Cardiac septum (tissue), 1 donor: ENCODE measurements around the gene M6PR. TPM values are rescaled to one million over a fixed set of nuclear protein-coding genes. Genes with fewer than 3 reads are reported as not detected.
"Not testable (repeated sequence)": the region's sequence is repeated elsewhere in the genome, so short reads cannot be mapped to it uniquely, and the experiment has no call there.

Experiments used
- DNase-seq: peaks from one replicate; pipeline ENCODE4 v3.0.0-alpha.2; 2020; ENCODE audit warnings: low spot score
- intact Hi-C: fragments of 100-400 bp; cut with DNase I; formaldehyde crosslinking; loops from one replicate; pipeline ENCODE4 v1.14.0; 2022
- total RNA-seq: library from RNA; stranded (reverse); fragmentation: NEBNext Ultra II Directional; extraction: Animal tissue kit (Norgen Biotek cat#: 25700); gene quantifications from one replicate; pipeline ENCODE4 v1.2.1, GENCODE V29; 2021
- donor health status: DM: no; HTN: no; CAD: no.

Gene M6PR
- total RNA-seq, 1 donor from 2014 or later, result 87.1 TPM

GRCh38 chr12:8914716-8915526 is 34.5 kb downstream of the M6PR start:
- DNase-seq, result no peak
- intact Hi-C loops, result loop anchor here (2.0 to 5.0 kb wide), 2 partner anchors 34 to 218 kb away; partner anchors contain the start of genes M6PR and RIMKLB

DNA sequence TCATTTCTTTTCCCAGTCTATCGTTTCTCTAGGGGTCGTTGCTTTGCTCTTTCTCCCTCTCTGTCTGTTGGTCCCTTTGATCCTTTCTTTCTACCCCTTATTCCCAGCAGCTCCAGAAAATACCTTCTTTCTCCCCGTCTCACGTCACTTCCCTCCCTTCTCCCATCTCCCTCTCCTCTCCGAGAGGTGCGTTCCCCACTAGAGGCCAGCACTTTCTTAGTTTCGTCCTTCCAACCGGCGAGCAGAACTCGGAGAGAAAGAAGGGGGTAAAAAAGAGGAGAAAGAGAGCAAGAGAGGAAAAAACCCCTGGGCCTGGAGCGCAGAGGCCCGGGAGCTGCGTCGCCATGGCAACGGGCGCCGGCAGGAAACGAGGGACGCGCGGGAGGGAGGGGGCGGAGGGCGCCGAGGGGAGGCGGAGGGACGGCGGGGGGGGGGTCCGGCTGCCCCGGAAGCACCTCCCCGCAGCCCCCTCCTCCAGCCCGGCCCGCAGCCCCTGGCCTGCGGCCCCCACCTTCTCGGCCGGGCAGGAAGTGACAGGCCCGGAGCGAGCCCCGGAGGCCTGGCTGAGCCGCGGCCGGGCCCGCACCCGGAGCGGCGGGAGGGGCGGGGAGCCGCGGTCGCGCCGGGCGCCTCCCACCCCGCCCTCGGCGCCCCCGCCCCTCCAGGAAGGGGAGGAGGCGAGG is 35.3 kb downstream of the M6PR start, which contains the start of gene PHC1:
PHC1 (plus strand) TSS at position 477 of the 683 bp plus-strand sequence. CDS start 3,169 bp downstream, outside the sequence.
- intact Hi-C loops, result loop anchor here (2.0 to 5.0 kb wide), 2 partner anchors 35 to 217 kb away; partner anchors contain the start of genes M6PR and RIMKLB
- DNase-seq, result peak; percentile 89

- intact Hi-C loops, result loop anchor here (2.0 to 5.0 kb wide), 2 partner anchors 35 to 216 kb away; partner anchors contain the start of genes M6PR and RIMKLB
- no peak for DNase-seq
Observed at GRCh38 chr12:8913702-8914032, 35.8 kb downstream of the M6PR start.

GRCh38 chr12:8912914-8913313 is 36.5 kb downstream of the M6PR start:
- intact Hi-C loops, result loop anchor here (5.0 kb wide), 1 partner anchor 216 kb away; the partner anchor contains the start of gene RIMKLB
- DNase-seq, result no peak

- intact Hi-C loops, result loop anchor here (5.0 kb wide), 1 partner anchor 214 kb away; the partner anchor contains the start of gene RIMKLB
- no peak for DNase-seq
Observed at GRCh38 chr12:8911606-8912268, 37.7 kb downstream of the M6PR start.

- DNase-seq, result no peak
Observed at GRCh38 chr12:8909752-8910151, 39.7 kb downstream of the M6PR start.

GRCh38 chr12:8907513-8907912 is 41.9 kb downstream of the M6PR start:
- no peak for DNase-seq
- intact Hi-C loops, result no loop called here

More at GRCh38 chr12:8909752-8910151, 39.7 kb downstream of the M6PR start:
- intact Hi-C loops, result loop anchor here (5.0 kb wide), 1 partner anchor 212 kb away; the partner anchor contains the start of gene RIMKLB

DNA sequence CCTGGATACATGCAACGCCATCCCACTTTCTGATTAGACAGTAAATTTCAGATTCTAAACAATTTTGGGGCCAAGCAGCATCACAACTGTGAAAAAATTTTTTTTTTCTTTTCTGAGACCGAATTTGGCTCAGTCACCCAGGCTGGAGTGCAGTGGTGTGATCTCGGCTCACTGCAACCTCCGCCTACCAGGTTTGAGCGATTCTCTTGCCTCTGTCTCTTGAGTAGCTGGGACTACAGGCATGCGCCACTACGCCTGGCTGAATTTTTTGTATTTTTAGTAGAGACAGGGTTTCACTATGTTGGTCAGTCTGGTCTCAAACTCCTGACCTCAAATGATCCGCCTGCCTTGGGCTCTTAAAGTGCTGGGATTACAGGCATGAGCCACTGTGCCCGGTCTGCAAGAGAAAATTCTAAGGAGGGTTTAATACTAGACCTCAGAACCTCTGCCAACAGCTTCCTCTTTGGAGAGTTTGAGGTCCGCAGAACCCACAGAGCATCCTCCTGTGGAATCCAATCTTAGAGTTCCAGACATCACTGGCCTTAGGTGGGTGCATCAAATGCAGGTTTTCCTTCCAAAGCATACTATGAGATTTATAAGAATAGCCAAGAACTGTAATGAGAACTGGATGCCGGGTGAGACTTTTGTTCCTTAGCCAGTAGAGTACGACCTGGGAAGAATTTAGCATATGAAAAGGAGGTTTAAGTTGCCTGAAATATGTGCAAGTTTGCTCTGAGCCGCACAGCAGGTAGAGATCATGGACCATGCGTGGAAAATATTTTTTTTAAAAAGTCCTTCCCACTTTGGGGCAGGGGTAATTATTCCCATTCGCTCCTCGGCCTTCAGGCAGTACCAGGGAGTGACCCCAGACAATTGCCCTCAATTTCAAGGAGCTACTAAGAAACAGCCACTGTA is 42.9 kb downstream of the M6PR start:
- no peak for DNase-seq
- intact Hi-C loops, result no loop called here

DNA sequence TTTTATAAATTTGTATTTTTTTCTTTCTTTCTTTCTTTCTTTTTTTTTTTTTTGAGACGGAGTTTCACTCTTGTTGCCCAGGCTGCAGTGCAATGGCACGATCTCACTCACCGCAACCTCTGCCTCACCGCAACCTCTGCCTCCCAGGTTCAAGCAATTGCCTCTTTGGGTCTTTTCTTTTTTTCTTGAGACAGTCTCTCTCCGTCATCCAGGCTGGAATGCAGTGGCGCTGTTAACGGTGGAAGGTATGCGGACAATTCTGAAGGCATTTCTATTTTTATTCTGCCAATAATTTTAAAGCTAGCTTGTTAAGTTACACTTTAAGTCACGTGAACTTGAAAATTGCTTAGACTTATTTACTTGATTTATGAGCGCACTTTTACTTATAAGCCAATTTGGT is 43.9 kb downstream of the M6PR start:
- intact Hi-C loops, result no loop called here
- DNase-seq, result no peak

- intact Hi-C loops, result no loop called here
- no peak for DNase-seq
Observed at GRCh38 chr12:8904665-8905064, 44.8 kb downstream of the M6PR start.

- intact Hi-C loops, result no loop called here
- no peak for DNase-seq
Observed at GRCh38 chr12:8903646-8904045, 45.8 kb downstream of the M6PR start.

DNA sequence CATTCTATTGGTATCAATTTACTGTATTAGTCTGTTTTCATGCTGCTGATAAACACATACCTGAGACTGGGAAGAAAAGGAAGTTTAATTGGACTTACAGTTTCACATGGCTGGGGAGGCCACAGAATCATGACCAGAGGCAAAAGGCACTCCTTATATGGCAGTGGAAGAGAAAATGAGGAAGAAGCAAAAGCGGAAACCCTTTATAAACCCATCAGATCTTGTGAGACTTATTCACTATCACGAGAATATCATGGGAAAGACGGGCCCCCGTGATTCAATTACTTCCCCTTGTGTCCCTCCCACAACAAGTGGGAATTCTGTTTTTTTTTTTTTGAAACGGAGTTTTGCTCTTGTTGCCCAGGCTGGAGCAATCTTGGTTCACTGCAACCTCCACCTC is 46.7 kb downstream of the M6PR start:
- DNase-seq, intact Hi-C loops: not testable (repeated sequence)

- no peak for DNase-seq
- intact Hi-C loops, result no loop called here
Observed at GRCh38 chr12:8899830-8900229, 49.6 kb downstream of the M6PR start.

- intact Hi-C loops, result no loop called here
- DNase-seq, result no peak
Observed at GRCh38 chr12:8897081-8897480, 52.4 kb downstream of the M6PR start.

DNA sequence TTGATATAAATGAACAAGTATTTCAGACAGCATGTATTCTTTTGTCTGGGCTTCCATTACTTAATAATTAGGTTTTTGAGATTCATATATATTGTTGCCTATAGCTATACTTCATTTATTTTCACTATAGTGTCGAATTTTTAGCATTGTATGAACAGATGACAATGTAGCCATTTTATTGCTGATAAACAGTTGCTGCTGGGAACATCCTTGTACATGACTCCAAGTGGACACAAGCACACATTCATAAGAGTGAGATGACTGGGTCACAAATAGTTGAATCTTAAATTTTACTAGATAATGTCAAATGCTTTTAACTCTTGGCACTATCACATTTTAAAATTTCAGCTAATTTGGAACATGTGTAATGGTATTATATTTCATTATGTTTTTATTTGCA is 54.5 kb downstream of the M6PR start:
- intact Hi-C loops, result loop anchor here (5.0 kb wide), 3 partner anchors 147 to 238 kb away; no protein-coding TSS in a partner anchor
- no peak for DNase-seq

GRCh38 chr12:8894378-8894777 is 55.1 kb downstream of the M6PR start:
- intact Hi-C loops, result loop anchor here (5.0 kb wide), 3 partner anchors 148 to 237 kb away; no protein-coding TSS in a partner anchor
- DNase-seq, result no peak

DNA sequence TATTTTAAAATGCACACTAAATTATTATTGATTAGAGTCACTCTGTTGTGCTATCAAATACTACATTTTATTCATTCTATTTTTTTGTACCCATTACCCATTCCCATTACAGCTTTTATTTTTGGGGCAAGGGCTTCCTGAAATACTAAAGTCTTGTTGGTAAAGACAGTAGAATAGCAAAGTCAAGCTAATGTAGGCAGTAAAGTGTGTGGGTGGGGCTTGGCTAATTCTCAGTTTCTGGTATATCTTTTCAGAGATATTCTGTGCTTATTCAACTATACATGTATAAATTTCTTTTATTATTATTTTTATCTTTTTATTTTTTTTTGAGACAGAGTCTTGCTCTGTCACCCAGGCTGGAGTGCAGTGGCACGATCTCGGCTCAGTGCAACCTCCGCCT is 57.5 kb downstream of the M6PR start:
- DNase-seq, result no peak
- intact Hi-C loops, result loop anchor here (5.0 kb wide), 3 partner anchors 150 to 235 kb away; no protein-coding TSS in a partner anchor
